Measurements from ENCODE around the gene CLCF1. TPM values are rescaled to one million over a fixed set of nuclear protein-coding genes. Genes with fewer than 3 reads are reported as not detected.
A peak's percentile ranks its signal among the peaks of the same experiment; 100 is the strongest.

CLCF1 gene
- total and polyA plus RNA-seq, 10 of the 15 experiments (the other 5 are each of a cell fraction or from before 2014, with no cell fraction given), result 0.16 to 2.1 (median 0.63) TPM; not detected in 1

DNA sequence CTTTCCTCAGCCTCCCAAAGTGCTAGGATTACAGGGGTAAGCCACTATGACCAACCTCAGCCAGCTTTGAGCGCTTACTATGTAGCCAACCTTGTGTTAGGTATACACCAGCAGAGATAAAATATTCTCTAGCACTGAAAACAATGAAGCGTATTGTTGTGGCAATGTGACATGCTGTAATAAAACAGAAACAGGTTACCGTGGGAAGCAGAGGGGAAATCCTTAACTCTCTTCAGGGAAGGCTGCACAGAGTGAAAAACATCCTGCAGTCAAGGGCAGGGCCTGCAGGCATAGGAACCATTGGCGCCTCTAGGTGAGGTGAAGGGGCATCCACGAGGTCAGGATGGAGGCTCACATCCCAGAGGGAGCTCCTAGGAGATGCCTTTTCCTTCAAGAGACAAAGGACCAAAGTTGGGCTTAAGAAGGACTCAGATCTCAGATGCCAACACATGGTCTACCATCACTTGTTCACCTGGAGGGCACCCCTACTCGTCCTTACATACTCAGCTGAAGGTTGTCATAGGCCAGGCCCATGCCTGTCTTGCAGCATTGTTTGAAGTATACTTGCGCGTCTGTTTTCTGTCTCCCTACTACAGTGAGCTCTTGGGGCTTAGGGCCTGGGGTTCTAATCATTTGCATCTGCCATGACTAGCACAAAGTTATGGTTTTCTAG lies 28.0 kb downstream of the CLCF1 start (continued):
- TF ChIP-seq, protein P1, sequence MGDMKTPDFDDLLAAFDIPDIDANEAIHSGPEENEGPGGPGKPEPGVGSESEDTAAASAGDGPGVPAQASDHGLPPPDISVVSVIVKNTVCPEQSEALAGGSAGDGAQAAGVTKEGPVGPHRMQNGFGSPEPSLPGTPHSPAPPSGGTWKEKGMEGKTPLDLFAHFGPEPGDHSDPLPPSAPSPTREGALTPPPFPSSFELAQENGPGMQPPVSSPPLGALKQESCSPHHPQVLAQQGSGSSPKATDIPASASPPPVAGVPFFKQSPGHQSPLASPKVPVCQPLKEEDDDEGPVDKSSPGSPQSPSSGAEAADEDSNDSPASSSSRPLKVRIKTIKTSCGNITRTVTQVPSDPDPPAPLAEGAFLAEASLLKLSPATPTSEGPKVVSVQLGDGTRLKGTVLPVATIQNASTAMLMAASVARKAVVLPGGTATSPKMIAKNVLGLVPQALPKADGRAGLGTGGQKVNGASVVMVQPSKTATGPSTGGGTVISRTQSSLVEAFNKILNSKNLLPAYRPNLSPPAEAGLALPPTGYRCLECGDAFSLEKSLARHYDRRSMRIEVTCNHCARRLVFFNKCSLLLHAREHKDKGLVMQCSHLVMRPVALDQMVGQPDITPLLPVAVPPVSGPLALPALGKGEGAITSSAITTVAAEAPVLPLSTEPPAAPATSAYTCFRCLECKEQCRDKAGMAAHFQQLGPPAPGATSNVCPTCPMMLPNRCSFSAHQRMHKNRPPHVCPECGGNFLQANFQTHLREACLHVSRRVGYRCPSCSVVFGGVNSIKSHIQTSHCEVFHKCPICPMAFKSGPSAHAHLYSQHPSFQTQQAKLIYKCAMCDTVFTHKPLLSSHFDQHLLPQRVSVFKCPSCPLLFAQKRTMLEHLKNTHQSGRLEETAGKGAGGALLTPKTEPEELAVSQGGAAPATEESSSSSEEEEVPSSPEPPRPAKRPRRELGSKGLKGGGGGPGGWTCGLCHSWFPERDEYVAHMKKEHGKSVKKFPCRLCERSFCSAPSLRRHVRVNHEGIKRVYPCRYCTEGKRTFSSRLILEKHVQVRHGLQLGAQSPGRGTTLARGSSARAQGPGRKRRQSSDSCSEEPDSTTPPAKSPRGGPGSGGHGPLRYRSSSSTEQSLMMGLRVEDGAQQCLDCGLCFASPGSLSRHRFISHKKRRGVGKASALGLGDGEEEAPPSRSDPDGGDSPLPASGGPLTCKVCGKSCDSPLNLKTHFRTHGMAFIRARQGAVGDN (IDR thresholded peaks at IDR 0.05), result peak; percentile 57; the same call in 1 of the 2 replicates
- 0 out of 2 replicates have a peak, but pooled peaks have one; percentile 33 for TF ChIP-seq ATF7 (IDR thresholded peaks at IDR 0.05; ENCODE audit: low read depth)
- no peak for TF ChIP-seq CBFB (IDR thresholded peaks at IDR 0.05; ENCODE audit: low read depth)
- TF ChIP-seq DPF2 (IDR thresholded peaks at IDR 0.05), result peak; percentile 46; the same call in 1 of the 2 replicates

DNA sequence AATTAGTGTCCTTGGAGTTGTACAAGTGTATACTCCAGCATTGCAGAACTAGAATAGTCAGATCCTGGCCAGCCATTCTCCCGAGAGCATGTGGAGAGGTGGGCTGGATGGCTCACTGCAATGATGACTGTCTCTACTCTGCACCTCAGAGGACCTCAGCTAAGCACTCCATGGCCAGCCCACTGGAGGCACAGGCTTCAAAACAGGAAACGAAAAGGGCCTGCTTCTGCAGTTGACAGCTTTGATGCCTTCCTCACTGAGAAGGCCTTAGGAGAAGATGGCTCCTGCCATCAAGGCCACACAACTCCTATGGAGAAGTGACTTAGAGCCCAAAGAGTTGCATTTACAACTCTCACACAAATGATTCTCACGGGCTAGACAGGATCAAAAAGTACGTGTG lies 29.1 kb downstream of the CLCF1 start:
- FAIRE-seq, result peak; percentile 78
- H3K79me2 ChIP-seq (ENCODE audit: control insufficient read depth, insufficient read depth, low read length), result no peaks in the 10 kb centered on the region
- H3K27ac ChIP-seq (ENCODE audit: control insufficient read depth, insufficient read depth), result peak overlapping the region; percentile 35
- SMC1A ChIA-PET (ENCODE audit: uncharacterized antibody, unreplicated experiment), result interaction anchor here (1.4 to 7.3 kb wide), 7 partner anchors 10 to 82 kb away, joined by 3 to 200 read pairs (median 18); partner anchors contain the start of genes POLD4 and RAD9A
- no peaks in the 10 kb centered on the region for H3K27me3 ChIP-seq (replicated peaks in 1 of 2; ENCODE audit: control insufficient read depth in 2 of 2, insufficient read depth in 2 of 2, low read length in 1 of 2)
- H4K20me1 ChIP-seq (ENCODE audit: control insufficient read depth, insufficient read depth), result no peaks in the 10 kb centered on the region
- H3K9me3 ChIP-seq (replicated peaks; ENCODE audit: control insufficient read depth, insufficient read depth, low read length), result no peaks in the 10 kb centered on the region; the same call in 2 of the 3 replicates
- intact Hi-C loops (cut with micrococcal nuclease; ENCODE audit: unreplicated experiment) (no loop called here), in situ Hi-C loops (cut with MboI) (no loop called here)
- DNase-seq (ENCODE audit: low read depth, low spot score), result no peak
- peaks cover 38% of the 10 kb centered on the region for H3K4me1 ChIP-seq (ENCODE audit: control insufficient read depth, insufficient read depth, low read length)
- POLR2A ChIA-PET, result interaction anchor here (0.6 to 3.9 kb wide), 10 partner anchors 11 to 270 kb away, joined by 3 to 50 read pairs (median 4); partner anchors contain the start of gene POLD4
- no TSS peak for BruUV-seq (replicated peaks)
- H2AFZ ChIP-seq (ENCODE audit: control insufficient read depth, low read depth, low read length), result peak overlapping the region; percentile 60
- H3K4me2 ChIP-seq (ENCODE audit: control insufficient read depth, insufficient read depth), result 0 out of 2 replicates have a peak overlapping the region, but pooled peaks have one; percentile 2
- H3K4me3 ChIP-seq, result no peak overlapping the region
- H3K36me3 ChIP-seq (ENCODE audit: control insufficient read depth in 2 of 2, insufficient read depth in 2 of 2, low read length in 1 of 2), result no peaks in the 10 kb centered on the region
- CTCF ChIA-PET, result interaction anchor here (0.7 to 11.8 kb wide), 14 partner anchors 9 to 118 kb away, joined by 3 to 390 read pairs (median 18); partner anchors contain the start of genes CLCF1 and POLD4
- RAD21 ChIA-PET (ENCODE audit: unreplicated experiment), result interaction anchor here (0.8 to 7.4 kb wide), 10 partner anchors 11 to 263 kb away, joined by 3 to 197 read pairs (median 13); partner anchors contain the start of genes POLD4, PPP1CA and RAD9A
- peak; percentile 63 for ATAC-seq
- H3K9ac ChIP-seq (ENCODE audit: control insufficient read depth, insufficient read depth, low read length), result no peak overlapping the region
- 21% methylated on average over 4 of the region's 4 CpGs for WGBS (ENCODE audit: insufficient coverage, insufficient replicate concordance, low lambda C conversion rate, missing lambda C conversion rate)
- TF ChIP-seq CHD1 (IDR thresholded peaks at IDR 0.05; ENCODE audit: low read depth, low read length) (no peak), SMARCA5 (IDR thresholded peaks at IDR 0.05) (no peak), NR2F1 (conservative IDR thresholded peaks at IDR 0.05) (no peak), TCF3 (IDR thresholded peaks at IDR 0.05; ENCODE audit: borderline replicate concordance, insufficient read depth, low read depth, low read length) (no peak), ZNF622 (IDR thresholded peaks at IDR 0.05) (no peak), TBL1XR1 (IDR thresholded peaks at IDR 0.05; ENCODE audit: low read depth, low read length) (no peak), SPI1 (IDR thresholded peaks at IDR 0.05; ENCODE audit: borderline replicate concordance, insufficient read depth, low read depth, low read length) (peak; percentile 42; the same call in 1 of the 2 replicates)
- TF ChIP-seq, protein P2, sequence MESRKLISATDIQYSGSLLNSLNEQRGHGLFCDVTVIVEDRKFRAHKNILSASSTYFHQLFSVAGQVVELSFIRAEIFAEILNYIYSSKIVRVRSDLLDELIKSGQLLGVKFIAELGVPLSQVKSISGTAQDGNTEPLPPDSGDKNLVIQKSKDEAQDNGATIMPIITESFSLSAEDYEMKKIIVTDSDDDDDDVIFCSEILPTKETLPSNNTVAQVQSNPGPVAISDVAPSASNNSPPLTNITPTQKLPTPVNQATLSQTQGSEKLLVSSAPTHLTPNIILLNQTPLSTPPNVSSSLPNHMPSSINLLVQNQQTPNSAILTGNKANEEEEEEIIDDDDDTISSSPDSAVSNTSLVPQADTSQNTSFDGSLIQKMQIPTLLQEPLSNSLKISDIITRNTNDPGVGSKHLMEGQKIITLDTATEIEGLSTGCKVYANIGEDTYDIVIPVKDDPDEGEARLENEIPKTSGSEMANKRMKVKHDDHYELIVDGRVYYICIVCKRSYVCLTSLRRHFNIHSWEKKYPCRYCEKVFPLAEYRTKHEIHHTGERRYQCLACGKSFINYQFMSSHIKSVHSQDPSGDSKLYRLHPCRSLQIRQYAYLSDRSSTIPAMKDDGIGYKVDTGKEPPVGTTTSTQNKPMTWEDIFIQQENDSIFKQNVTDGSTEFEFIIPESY (IDR thresholded peaks at IDR 0.05), result no peak
